Activated CD4-positive, alpha-beta T cell treated with anti-CD3 and anti-CD28 coated beads, Interleukin-2, amount 50 U/mL, for 48 hours (primary cell): ENCODE results near the gene ARL16.
A peak's percentile ranks its signal among the peaks of the same experiment; 100 is the strongest.

Source experiments
- DNase-seq, 2 experiments: peaks; one replicate each; pipeline ENCODE4 v3.0.0-alpha.2; 2020

ARL16 gene, protein sequence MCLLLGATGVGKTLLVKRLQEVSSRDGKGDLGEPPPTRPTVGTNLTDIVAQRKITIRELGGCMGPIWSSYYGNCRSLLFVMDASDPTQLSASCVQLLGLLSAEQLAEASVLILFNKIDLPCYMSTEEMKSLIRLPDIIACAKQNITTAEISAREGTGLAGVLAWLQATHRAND

DNA sequence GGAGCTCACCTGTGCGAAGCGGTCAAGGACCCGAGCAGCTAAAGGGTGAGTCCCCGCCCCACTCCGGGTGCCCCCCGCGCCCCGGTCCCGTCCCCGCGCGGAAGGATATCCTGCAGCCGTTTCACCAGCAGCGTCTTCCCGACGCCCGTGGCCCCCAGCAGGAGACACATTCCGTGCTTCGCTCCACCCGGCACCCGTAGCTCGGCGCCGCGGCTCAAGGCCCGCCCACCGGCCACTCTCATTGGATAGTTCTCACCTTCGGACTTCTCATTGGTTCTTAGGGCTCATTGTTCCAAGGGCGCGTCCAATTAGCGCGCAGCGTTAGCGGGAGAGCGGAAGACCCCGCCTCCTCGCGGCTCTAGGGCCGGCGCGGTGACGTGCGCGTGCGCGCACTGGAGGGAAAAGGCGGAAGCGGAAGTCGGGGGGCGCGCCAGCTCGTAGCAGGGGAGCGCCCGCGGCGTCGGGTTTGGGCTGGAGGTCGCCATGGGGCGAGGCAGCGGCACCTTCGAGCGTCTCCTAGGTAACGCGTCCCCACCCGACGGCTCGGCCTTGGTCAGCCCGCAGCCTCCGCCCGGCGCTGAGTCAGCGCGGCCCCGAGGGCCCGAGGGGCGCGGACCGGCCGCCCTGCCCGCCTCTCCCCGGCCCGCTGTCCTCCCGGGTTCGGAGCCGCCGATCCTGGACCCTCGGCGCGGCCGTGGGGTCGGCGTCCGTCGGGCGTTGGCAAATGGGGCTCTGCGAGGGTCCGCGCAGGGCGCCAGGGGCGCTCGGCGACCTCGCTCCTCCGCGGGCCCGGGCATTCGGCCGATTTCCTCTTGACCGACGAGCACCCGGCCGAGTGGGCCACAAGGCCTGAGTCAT is at the start of gene ARL16, which contains the start of gene HGS:
Gene ARL16, minus strand, starts transcription at position 214 of the 858 bp plus-strand sequence. Its CDS starts 44 bp downstream, at position 170.
Gene HGS, plus strand, starts transcription at position 428 of the 858 bp plus-strand sequence. Its CDS starts 56 bp downstream, at position 484.
- DNase-seq, result peak; percentile 97 to 98

DNA sequence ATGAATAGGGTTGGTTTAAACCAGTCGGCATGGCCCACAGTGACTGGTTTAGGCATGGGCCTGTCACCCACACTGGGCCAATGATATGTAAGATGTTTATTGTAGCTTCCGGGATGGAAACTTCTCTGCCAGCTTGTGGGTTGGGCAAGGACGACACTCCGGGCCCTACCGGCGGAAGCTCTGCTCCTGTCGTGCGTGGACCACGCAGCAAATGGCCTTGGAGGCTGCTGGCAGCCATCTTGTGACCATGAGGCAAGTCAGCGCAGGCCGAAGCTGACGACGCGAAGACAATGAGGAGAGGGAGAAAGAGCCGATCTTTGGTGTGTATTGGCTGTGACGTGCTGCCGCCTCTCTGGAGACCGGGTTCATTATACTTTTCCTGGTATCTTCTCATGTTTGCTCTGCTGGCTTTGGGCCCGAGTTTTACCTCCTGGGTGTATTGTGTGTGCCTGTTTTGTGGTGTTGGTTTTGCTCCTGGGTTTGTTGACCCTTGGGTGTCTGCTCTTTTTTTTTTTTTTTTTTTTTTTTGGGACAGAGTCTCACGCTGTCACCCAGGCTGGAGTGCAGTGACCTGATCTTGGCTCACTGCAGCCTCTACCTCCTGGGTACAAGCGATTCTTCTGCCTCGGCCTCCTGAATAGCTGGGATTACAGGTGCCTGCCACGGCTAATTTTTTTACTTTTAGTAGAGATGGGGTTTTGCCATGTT is 43.9 kb upstream of the ARL16 start:
- no peak for DNase-seq

DNA sequence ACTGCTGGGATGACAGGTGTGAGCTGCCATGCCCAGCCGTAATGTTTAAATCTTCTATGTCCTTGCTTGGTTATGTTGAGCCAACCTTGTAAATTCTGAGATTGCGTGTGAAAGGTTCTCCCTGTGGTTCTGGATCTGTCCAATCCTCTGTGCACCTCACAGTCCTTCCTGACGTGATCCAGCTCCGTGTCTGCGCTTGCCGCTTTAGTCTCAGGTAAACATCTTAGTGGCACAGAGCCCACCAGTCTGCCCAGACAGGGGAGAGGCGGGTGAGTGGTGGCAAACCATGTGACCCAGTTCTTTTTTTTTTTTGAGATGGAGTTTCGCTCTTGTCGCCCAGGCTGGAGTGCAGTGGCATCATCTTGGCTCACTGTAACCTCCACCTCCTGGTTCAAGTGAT is 42.4 kb upstream of the ARL16 start:
- no peak for DNase-seq

DNA sequence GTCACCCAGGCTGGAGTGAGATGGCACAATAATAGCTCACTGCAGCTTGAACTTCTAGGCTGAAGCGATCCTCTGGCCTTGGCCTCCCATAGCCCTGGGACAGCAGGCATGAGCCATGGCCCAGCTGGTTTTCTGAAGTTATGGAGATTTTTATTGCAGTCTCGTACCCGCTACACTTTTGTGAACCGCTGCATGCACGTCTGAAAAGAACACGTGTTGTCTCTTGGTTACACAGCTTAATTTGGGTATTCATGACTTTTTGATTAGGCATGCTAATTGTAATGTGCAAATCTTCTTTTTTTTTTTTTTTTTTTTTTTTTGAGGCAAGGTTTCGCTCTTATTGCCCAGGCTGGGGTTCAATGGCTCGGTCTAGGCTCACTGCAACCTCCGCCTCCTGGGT is 41.8 kb upstream of the ARL16 start:
- no peak for DNase-seq

DNA sequence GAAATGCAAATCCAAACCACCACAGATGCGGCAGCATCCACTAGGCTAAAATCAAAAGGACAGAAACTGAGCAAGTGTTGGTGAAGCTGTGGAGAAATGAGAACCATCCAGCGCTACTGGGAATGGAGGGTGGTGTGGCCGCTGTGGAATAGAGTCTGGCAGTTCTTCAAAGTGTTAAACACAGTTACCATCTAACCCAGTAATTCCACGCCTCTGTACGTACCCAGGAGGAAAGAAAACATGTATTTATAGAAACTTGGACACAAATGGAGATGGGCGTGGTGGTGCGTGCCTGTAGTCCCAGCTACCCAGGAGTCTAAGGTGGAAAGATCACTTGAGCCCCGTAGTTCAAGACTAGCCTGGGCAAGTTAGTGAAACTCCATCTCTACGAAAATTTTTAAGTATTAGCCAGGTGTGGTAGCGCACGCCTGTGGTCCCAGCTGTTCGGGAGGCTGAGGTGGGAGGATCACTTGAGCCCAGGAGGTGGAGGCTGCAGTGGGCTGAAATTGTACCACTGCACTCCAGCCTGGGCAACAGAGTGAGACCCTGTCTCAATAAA is 40.1 kb upstream of the ARL16 start:
- DNase-seq, result no peak

DNA sequence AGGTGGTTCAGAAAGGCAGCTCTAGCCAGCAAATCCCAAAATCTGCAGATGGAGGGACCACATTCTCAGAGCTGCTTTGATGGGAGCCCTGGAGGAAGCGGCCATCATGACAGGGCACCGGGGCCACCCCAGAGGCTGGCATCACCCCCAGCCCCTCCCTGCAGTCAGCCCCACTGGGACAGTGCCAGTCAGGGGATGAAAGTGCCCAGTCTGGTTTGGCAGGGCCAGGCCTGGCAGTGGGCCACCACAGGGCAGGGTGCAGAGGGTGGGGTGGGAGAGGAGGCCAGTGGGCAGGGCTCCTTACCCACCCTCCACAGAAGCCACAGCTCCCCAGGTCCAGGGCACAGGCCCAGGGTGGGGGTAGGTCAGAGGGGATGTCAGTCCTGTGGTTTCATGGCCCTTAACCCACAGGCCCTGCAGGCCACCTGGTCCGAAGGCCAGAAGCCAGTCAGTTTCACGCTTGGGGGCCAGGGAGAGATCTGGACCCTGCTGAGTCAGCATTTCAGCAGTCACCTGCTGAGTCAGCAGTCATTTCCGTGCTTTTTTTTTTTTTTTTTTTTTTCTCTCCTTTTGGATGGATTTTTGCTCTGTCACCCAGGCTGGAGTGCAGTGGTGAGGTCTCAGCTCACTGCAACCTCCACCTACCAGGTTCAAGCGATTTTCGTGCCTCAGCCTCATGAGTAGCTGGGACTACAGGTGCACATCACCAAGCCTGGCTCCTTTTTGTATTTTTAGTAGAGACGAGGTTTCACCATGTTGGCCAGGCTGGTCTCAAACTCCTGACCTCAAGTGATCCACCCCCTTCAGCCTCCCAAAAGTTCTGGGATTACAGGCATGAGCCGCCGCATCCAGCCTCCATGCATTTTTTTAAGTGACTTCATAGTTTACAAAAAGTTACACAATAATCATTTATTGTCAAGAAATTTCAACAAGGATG is 38.9 kb upstream of the ARL16 start:
- DNase-seq, result no peak

DNA sequence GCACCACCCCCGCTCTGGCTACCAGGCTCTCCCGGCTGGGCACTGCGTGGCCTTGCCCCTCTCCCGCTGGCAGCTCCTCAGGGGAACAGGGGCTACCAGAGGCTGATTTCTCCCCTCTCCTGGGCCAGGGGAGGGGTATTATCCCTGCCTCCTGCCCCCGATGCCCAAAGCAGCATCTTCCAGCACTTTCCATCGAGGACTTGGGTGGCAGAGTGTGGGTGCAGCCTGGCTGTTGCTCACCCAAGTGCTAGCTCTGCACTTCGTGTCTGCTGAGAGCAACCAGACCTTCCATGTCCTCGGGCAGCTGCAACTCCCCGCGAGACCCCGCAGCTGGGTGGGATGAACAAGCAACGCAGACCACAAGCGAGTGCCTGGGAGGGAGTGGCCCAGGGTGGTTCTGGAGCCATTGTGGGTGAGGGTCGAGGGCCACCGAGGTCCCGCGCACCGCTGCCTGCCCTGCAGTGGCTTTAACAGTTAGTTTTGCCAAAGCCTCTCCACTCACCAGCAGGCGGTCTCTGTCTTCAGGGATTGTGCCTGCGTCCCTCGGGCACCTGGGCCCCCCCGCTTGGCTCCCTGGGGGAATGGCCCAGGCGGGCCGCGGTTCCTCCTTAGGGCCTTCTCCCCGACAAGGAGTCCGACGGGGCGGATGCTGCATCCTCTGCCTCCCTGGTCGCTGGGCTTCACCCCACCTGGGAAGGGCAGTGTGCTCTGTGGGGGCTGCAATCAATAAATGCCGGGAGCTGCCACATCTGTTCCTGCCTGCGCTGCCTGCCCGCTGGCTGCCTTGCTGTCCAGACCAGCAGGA is 36.9 kb upstream of the ARL16 start:
- DNase-seq, result no peak

DNA sequence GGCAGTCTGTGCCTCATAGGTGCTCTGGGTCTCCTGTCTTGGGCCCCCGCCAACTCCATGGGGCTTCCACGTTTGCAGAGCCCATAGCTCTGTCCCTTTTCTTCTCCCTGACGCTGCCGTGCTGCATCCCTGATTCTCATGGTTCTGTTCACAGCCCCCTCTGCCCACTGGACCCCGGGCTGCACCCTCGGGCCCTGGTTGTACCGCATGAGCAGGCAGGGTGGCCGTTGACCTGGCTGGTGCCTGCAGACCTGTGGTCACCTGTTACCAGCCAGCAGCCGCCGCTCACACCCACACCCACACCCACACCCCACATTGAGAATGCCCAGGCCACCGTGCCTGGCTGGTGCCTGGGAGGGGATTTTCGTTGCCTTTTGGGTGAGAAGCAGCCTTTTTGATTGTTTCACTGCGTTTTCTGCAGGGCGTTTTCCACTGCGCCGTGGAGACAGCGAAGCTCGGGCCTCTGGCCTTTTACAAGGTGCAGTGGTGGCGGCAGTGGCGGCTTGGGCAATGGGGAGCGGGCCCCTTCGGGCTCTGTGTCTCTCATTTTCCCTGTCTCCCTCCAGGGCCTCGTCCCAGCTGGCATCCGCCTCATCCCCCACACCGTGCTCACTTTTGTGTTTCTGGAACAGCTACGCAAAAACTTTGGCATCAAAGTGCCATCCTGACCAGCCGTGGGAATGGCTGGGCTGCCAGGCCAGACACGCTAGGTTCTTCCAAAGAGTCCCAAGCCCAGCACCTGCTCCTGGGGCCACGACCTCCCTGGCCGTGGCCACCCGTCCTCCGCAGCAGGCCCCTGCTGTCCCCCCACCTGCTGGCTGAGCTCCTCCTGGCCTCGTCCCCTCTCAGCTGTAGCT is 36.0 kb upstream of the ARL16 start:
- no peak for DNase-seq

DNA sequence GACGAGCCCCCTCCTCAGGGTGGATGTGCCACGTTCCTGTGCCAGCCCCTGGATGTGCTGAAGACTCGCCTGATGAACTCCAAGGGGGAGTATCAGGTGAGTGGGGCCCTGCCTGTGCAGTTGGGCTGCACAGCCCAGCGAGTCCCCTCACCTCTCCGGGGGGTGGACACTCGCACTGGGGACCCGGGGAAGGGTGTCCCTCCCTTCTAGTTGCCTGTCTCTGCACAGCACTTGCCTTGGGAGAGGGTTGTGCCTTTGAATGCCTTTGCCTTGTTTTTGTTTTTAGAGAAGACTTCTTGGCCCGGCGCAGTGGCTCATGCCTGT is 34.1 kb upstream of the ARL16 start:
- no peak for DNase-seq

DNA sequence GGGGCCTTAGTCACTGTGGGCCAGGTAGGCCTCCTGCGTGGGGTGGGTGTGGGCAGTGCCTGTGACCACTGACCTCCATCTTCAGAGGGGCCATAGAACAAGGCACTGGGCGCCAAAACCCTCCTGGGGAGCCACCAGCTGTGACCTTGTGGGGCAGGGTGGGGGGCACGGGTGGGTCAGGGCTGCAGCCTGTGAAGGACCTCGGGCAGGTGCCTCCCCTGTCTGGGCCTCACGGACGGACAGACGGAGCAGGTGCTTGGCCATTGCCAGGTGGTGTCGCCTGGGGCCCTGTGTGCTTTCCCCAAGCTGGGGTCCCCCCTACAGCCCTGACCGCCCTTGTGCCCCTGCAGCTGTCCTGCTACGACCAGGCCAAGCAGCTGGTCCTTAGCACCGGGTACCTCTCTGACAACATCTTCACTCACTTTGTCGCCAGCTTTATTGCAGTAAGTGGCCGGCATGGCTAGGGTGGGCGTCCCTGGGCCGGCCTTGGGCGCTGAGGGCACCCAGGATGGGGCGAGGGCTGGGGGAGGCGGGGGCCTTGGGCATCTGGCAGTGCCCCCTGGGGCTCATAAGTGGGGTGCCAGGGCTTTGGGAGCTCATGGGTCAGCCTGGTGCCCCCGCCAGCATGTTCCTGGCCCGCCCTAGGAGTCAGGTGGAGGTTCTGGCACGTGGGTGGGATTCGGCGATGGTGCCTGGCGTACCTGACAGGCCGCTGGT is 33.6 kb upstream of the ARL16 start:
- no peak for DNase-seq

DNA sequence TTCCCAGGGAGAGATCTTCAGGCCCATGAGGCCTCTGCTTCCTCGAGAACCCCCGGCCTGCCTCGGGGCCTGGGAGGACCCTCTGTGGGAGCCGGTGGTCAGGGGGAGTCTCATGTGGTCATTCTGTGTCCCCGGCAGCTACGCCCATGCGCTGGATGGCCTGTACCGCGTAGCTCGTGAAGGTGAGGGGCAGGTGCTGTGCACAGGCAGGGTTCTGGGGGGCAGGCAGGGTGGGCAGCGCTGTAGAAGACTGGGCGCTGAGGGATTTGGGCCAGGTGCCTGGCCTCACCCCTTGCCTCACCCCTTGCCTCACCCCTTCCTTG is 33.0 kb upstream of the ARL16 start:
- DNase-seq, result no peak

DNA sequence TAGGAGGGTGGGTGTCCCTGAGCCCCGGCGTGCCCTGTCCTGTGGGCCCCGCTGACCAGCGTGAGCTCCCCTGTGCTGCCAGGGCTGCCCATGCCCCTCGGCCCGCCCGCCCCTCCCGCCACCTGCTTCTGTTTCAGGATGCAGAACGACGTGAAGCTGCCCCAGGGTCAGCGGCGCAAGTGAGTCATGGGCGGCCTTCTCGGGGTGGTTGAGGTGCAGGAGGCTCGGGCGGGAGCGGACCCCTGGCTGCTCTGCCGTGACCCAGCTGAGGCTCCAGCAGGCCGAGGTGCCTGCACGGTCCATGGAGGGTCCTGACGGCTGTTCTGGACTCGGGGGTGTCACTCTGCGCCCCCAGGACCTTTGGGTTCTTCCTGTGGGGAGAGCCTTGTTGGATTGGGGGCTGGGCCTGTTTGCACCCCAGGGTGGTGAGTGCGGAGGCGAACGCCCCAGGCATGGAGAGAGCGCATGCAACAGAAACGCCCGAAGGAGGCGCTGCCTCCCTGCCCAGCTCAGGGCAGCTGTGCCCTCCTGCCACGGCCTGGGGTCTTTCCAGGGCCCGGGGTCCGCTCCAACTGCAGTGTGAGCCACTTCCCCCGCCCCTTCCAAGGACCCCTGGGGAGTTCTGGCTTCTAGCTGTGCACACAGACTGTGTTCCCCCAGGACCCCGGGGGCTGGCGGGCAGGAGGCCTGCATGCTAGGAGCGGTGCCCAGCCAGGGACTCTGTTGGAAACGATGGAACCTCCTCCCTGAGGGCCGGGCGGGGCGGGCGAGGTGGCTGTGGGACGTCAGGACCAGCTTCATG is 32.5 kb upstream of the ARL16 start:
- DNase-seq, result no peak

DNA sequence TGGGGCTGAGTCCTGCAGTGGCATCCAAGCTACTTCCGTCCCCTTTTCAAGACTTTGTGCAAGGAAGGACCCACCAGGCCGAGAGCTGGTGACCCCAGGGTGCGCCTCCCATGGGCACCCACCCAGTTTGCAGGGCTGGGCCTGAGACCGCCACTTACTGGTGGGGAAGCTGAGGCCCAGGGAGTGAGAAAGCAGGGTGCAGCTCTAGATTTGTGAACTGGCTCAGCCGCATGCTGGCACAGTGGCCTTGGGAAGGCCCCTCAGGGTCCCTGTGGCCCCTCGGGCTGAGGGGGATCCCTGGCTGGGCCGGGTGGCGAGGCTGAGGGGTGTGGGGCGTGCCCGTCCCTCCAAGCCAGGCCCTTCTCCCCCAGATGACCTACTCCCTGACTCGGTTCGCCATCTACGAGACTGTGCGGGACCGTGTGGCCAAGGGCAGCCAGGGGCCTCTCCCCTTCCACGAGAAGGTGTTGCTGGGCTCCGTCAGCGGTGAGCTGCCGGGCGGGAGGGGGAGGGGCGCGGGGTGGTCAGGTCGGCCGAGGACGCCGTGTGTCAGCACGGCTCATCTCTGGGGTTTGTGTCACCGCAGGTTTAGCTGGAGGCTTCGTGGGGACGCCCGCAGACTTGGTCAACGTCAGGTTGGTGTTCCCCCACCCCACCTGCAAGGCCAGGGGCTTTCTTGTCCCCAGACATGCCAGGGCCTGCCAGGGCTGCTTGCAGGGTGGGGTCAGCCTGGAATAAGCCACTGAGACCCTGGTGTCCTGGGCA is 31.7 kb upstream of the ARL16 start:
- DNase-seq, result no peak

DNA sequence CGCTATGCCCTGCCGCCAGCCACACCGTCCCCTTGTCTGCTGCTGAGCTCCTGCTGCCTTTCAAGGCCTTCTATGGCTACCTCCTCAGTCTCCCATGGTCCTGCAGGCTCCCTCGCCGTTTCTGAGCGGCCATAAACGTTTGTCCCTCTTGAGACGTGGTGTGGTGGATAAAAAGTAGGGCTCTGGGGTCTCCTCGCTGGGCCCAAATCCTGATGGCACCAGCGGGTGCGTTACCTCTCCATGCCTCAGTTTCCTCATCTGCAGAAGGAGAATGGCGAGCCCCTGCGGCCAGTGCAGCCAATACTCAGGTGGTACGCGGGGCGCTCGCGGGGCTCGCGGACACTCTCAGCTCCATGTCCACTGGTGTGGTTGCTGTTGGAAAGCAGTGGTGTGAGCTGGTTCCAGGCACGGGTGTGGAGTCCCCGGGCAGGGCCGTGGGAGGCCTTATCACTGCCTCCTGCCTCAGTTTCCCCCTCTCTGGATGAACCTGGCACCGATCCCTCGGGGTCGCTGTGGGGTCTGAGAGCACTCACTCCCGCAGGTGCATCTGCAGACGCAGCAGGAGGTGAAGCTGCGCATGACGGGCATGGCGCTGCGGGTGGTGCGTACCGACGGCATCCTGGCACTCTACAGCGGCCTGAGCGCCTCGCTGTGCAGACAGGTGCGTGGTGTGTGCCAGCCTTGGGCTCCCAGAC is 31.0 kb upstream of the ARL16 start:
- DNase-seq, result no peak

DNA sequence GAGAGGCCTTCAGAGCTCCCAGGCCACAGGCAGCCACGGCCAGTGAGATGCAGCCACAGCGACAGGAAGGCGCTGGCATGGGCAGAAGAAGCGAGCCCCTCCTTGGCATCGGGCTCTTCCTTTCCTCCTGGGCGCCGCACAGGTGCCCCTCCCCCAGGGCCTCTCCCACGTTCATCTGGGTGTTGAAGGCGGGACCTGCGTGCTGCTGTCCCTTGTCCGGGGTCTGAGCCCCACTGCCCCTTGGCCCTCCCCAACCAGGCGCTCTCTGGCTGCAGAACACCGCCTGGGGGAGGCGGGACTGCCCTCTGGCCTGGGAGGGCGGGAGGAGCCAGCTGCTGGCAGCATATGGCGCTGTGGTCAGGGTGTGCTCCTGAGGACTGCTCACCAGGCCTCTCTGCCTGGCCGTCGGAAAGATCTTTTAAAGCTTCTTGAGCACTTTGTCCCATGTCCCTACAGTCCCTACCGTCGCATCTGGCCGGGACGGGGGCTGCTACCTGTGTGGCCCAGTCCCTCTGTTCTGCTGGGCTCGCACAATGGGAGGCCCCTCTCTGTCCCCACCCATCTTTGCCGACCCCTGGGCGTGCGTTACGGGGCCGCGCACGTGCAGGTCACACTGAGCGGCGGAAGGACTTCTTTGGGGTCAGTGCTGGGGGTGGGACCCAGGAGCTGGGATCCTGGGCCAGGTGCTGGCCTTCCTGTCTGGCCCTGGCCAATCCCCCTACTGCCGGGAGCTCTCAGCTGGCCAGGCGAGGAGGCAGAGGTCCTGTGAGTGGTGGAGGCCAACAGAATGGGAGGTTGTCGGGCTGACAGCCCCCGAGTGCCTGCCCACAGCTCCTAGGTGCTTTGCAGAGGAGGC is 30.2 kb upstream of the ARL16 start:
- no peak for DNase-seq

DNA sequence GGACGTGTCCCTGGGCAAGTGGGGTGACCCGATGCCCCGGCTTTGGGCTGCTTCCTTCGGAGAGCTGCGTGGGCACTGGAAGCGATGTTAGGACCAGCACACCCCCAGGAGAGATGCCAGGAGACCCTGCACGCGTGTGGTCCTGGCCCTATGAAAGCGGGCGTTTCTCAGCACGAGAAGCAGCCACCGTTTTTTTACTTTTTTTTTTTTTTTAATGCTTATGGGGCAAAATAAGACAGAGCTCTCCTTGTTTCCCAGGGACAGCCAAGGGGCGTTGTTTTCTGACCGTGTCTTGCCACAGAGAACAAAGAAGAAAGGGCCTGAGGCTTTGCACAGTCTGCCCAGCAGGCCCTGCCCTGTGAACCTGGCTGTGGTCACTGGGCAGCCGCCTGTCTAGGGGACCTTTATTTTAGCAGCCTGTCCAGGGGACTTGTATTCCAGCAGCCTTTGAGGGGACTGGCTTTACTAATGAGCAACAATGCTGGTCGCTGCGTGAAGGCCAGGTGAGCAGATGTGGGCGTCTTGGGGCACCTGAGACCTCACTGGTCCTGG is 29.5 kb upstream of the ARL16 start:
- no peak for DNase-seq
